Stimulated activated CD4-positive, alpha-beta T cell treated with anti-CD3 and anti-CD28 coated beads, Interleukin-1b, Interleukin-23, amount 100 ng/mL, for 4 hours (primary cell): ENCODE measurements around the gene AHCY.
"Not testable (repeated sequence)": the region's sequence is repeated elsewhere in the genome, so short reads cannot be mapped to it uniquely, and the experiment has no call there.

ENCODE experiments used
- DNase-seq, 2 donors: peaks; one replicate each; pipeline ENCODE4 v3.0.0-alpha.2; 2020; ENCODE audit warnings: low read depth in 2 of 2

AHCY gene

DNA sequence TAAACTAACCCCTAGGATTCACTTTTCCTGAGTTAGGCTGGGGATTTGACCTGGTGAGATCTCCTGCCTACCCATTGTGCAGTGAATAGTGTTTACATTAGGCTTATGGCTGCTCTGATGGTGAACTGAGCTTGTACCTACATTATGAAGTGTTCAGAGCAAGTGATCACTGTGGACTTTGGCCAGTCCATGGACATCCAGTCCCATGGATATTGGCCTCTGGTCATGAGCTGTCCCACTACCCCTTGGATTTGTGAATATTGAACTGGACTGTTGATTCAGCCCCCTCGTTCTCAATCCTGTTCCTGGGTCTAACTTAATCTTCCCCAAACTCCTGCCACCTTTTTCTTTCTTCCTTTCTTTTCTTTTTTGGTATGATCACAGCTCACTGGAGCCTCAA lies 48.2 kb downstream of the AHCY start:
- no peak for DNase-seq

DNA sequence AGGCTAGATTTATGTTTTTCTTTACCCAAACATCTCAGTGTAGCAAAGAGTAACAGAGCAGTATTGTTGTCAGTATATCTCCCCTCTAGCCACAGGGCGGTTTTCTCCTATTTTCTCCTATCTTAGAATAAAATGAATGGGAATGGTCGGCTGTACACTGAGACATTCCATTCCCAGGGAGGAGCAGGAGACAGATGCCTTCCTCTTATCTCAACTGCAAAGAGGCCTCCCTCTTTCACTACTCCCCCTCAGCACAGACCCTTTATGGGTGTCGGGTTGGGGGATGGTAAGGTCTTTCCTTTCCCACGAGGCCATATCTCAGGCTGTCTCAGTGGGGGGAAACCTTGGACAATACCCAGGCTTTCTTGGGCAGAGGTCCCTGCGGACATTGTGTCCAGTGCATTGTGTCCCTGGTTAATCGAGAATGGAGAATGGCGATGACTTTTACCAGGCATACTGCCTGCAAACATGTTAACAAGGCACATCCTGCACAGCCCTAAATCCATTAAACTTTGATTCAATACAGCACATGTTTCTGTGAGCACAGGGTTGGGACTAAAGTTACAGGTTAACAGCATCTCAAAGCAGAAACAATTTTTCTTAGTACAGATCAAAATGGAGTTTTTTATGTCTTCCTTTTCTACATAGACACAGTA lies 50.6 kb downstream of the AHCY start:
- DNase-seq: not testable (repeated sequence)

- no peak for DNase-seq
These were observed 51.5 kb downstream of the AHCY start for GRCh38 chr20:34251619-34252018.

- no peak for DNase-seq
These were observed 53.1 kb downstream of the AHCY start for GRCh38 chr20:34250005-34250404.

- no peak for DNase-seq
These were observed 53.9 kb downstream of the AHCY start for GRCh38 chr20:34249291-34249690.

DNA sequence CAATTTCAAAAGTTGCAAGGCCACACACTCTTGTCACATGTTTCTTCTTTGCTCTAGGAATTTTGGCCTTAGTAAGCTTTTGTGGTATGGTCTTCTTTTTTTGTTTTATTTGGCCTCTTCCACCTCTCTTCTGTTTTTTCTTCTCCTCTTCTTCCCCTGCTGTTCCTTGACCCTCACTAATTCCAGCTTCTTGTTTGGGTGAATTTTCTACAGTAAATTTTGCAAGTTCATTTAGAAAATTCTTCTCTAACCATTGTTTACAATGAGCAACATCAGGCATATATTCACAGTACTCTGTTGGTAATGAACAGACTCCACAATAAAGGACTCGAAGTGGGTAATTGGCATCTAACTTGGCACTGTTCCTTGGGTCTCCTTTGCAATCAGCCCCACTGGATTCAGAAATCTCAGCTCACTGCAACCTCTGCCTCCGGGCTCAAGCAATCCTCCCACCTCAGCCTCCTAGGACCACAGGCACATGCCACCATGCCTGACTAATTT lies 57.0 kb downstream of the AHCY start:
- no peak for DNase-seq

DNA sequence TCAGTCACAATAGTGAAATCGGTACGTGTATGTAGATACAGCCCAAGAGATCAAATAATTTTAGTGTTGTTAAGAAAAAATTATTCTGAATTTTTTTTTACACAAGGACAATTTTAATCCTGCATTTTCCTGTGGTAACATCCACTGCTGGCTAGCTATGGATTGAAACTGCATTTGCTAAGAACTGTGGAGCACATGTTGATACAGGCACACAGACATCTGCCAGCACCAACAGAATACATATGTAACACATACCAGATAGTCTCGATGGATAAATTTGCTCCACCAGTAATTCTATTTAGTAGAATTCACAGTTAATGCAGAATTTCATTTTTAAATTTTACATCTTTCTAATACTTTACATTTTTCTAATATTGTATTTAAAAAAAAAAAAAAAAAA lies 59.8 kb downstream of the AHCY start:
- DNase-seq: no peak

- DNase-seq: no peak
These were observed 60.3 kb downstream of the AHCY start for GRCh38 chr20:34242879-34243278.

DNA sequence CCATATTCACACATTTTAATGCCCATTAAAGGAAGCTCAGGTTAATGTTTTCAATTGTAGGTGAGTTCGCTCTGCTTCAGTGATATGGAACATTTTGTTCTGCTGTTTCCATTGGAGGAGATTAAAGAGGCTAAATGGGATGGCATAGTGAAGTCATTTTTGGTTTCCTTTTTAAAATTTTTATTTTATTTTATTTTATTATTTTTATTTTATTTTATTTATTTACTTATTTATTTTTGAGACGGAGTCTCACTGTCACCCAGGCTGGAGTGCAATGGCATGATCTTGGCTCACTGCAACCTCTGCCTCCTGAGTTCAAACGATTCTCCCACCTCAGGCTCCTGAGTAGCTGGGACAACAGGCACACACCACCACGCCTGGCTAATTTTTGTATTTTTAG lies 61.1 kb downstream of the AHCY start:
- not testable (repeated sequence) for DNase-seq

GRCh38 chr20:34240693-34241615 lies 62.2 kb downstream of the AHCY start, which contains the start of gene ASIP:
Gene ASIP, plus strand, starts transcription at chr20:34241423. Its CDS starts 18,952 bp downstream, at chr20:34260375.
- no peak for DNase-seq

DNA sequence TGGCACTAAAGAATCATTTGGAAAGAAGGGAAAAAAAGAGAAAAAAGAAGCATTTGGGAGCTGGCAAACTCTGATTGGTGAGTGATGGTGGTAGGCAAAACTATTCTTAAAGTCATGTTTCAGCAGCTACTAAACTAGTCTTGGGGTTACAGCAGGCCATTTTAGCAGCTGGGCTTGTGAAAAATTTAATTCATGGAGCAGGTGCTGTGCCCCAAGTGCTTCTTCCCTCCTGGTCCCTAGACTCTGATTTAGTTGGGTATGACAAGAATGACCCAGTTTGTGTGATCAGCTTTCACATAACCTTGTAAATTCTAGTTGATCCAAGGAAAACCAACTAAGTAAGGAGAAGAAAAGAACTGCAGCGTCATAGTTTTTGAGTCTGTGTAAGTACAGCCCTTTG lies 63.0 kb downstream of the AHCY start:
- DNase-seq: no peak

DNA sequence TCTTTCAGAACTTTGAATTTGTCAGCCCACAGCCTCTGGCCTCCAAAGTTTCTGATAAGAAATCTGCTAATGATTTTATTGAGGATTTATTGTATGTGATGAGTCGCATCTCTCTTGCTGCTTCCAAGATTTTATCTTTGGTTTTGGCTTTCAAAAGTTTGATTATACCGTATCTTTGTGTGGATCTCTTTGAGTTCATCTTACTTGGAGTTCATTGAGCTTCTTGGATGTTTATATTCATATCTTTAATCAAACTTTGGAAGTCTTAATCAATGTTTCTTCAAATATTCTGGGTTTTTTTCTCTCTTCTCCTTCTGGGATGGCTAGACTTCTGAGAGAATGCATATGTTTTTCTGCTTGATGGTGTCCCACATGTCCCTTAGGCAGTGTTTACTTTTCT lies 65.2 kb downstream of the AHCY start:
- no peak for DNase-seq

DNA sequence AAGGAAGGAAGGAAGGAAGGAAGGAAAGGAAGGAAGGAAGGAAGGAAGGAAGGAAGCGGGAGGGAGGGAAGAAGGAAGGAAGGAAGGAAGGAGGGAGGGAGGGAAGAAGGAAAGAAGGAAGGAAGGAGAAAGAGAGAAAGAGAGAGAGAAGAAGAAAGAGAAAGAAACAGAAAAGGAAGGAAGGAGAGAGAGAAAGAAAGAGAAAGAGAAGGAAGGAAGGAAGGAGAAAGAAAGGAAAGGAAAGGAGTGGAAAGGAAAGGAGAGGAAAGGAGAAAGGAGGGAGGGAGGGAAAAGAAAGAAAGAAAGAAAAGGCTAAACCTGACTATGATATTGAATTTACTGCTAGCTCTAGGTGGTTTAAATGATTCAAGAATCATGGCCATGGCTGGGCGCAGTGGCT lies 67.3 kb downstream of the AHCY start:
- DNase-seq: no peak

DNA sequence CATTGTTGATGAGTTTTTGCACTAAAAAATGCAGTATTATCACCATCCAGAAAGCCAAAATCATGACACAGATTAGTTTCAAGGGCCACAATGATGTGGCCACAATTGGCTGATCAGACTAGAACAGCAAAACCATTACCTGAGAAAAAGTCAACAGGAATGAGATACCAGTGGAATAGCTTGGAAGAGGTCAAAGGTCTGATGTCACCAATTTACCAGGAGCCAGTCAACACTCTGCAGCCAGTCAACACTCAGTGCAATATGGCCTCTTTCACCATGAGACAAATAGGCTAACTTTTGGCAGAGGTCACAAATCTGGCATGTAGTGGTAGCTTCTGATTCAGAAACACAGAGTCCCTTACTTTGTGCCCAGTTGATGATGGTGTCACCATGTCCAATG lies 69.5 kb downstream of the AHCY start:
- DNase-seq: no peak

DNA sequence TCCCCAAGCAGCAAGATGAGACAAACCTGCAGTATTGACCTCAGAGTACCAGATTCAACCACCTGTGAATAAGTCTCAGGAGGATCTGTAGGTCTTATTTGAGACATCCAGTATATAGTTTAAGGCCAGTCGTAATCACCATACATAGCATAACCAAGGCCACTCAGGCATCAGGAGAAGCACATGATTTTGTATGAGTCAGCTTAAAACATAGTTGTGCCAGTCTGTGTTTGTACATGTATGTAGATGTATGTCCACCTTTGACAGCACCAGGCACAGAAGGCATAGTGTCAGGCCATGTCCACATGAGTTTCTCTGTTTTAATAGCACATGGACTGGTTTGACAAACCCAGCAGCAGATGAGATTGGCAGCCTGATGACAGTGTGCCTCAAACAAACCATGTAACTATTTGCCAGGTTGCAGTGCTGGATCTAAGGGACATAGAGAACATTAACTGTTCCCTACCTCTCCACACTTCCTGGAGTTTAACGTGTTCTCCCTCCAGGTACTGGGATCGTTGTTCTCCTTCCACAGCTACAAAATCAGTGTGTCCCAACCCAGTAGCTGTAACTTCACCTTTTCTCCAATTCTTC lies 70.6 kb downstream of the AHCY start:
- no peak for DNase-seq

DNA sequence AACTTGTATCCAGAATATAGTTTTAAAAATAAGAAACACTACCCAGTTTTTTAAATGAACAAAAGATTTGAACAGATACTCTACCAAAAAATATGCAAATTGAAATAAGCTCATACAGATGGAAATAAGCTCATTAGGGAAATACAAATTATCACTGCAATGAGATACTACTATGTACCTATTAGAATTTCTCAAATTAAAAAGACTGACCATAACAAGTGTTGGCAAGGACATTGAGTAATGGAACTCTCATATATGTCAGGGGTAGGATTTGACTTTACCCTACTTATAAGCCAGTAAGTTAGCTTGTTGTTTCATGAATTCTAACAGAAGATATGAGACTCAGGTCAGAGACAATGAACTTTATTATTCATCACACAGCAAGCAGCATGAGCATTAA lies 71.5 kb downstream of the AHCY start:
- no peak for DNase-seq
